Body of pancreas (tissue), 4 donors: ENCODE results near the gene MAEL.

Experiments used
- CTCF ChIP-seq, 7 experiments: fragments of 450-650 bp in 4 of 7; fragments of 200-600 bp in 3 of 7; sonication (generic) in 3 of 7; IDR thresholded peaks; one replicate each; pipeline ENCODE4 v1.5.1; 2016 to 2019; ENCODE audit warnings: antibody characterized with exemption in 7 of 7
- POLR2A ChIP-seq, 3 donors: fragments of 450-650 bp; IDR thresholded peaks; one replicate each; pipeline ENCODE4 v1.6.1; 2016; ENCODE audit warnings: antibody characterized with exemption in 3 of 3, mild to moderate bottlenecking in 2 of 3

GRCh38 chr1:167064621-167065020 is 75.5 kb downstream of the MAEL start:
- TF ChIP-seq CTCF (IDR thresholded peaks at IDR 0.05) (no peak), POLR2A (IDR thresholded peaks at IDR 0.05) (no peak)
